Stomach (tissue), 4 donors: ENCODE results near the gene MRAS.

Experiments
- CTCF ChIP-seq, 7 experiments: fragments of 450-650 bp in 4 of 7; fragments of 200-600 bp in 3 of 7; sonication (generic) in 3 of 7; IDR thresholded peaks; one replicate each; pipeline ENCODE4 v1.5.1; 2016 to 2019; ENCODE audit warnings: antibody characterized with exemption in 7 of 7, control low read depth in 2 of 7, mild to moderate bottlenecking in 1 of 7
- POLR2A ChIP-seq, 4 donors: fragments of 450-650 bp; IDR thresholded peaks; one replicate each; pipeline ENCODE4 v1.6.1; 2016; ENCODE audit warnings: antibody characterized with exemption in 4 of 4, control low read depth in 2 of 4, mild to moderate bottlenecking in 1 of 4, moderate library complexity in 1 of 4
- POLR2AphosphoS5 ChIP-seq, 3 donors: sonication (generic); formaldehyde crosslinking; IDR thresholded peaks; one replicate each; pipeline ENCODE4 v1.6.1; 2016; ENCODE audit warnings: antibody characterized with exemption in 3 of 3

GRCh38 chr3:138370321-138370720 is 21.9 kb downstream of the MRAS start:
- no peak for TF ChIP-seq POLR2A (IDR thresholded peaks at IDR 0.05)
- no peak for TF ChIP-seq POLR2AphosphoS5 (IDR thresholded peaks at IDR 0.05)
- TF ChIP-seq CTCF (IDR thresholded peaks at IDR 0.05), result no peak
